Activated naive CD8-positive, alpha-beta T cell treated with anti-CD3 and anti-CD28 coated beads, Interleukin-2, amount 50 U/mL, for 16 hours (primary cell): ENCODE results near the gene TTYH2.

Experiments used
- DNase-seq: peaks from one replicate; pipeline ENCODE4 v3.0.0-alpha.2; 2020; ENCODE audit warnings: low read depth, low spot score

TTYH2 gene

GRCh38 chr17:74214484-74215341 is 1.3 kb downstream of the TTYH2 start:
- no peak for DNase-seq

GRCh38 chr17:74215342-74215727 is 2.0 kb downstream of the TTYH2 start:
- DNase-seq = no peak

- DNase-seq = no peak
Observed at GRCh38 chr17:74216505-74216904, 3.1 kb downstream of the TTYH2 start.

DNA sequence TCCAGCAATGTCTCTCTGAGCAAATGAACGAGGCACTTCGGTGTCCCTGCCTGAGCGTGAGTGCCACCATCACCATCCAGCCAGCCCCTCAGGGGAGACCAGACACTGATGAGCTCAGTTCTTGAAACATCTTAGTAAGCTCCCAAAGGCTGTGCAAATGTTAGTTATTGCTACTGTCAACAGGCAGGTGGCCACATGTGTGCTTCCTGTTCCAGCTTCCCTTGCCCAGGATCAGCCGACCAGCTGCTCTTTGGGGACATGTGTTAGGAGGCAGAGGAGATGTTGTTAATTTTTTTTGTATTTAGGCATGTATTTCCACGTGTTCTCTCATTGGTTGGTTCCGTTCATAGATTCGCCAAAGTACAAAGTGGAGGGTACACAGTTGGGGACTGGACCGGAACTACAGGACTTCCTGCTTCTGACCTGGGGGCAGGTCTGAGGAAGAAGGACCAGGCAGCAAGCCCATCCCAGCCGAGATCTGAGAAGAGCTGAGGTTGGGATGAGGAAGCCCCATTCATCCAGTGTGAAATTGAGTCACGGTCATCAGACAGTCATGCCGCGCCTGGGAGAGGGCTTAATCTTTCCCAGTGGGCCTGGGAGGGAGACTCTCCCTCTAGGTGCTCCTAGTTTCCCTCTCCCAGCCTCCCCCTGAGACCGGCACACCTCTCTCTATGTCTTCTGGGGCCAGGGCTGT is 3.8 kb downstream of the TTYH2 start:
- DNase-seq = no peak

DNA sequence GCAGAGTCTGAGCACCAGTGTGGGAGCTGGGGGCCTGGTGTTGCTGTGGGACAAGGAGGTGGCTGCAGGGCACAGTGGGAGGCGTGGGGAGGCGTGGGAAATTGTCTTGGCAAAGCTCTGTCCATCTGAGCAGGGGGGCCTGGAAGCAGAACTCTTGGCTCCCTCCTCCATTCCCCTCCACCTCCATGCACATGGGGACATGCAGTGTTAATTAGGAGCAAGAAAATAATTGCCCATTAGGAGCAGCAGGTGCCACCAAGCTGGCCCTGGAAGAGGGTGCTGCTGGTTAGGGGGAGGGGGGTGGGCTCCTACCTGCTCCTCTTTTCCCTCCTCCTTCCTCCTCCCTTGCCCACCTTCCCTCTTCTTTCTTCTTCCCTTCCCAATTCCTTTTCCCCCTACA is 4.5 kb downstream of the TTYH2 start:
- DNase-seq = no peak

DNA sequence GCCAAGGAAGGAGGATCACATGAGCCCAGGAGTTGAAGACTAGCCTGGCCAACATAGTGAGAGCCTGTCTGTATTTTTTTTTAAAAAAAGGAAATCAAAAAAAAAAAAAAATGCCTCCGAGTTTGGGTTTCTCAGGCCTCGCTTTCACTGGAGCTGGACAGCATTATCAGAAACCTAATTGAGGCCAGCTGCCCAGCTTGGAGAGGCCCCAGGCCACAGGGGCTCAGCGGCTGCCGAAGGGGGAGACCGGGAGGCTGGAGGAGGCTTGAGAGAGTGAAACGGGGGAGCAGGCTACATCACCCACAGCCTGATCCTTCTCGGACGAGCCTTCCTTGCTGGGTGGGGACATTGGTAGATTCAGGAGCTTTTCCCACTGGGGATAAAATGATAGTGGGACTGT is 5.1 kb downstream of the TTYH2 start:
- DNase-seq = no peak

GRCh38 chr17:74219576-74220133 is 6.3 kb downstream of the TTYH2 start:
- no peak for DNase-seq

GRCh38 chr17:74220219-74220618 is 6.8 kb downstream of the TTYH2 start:
- no peak for DNase-seq

DNA sequence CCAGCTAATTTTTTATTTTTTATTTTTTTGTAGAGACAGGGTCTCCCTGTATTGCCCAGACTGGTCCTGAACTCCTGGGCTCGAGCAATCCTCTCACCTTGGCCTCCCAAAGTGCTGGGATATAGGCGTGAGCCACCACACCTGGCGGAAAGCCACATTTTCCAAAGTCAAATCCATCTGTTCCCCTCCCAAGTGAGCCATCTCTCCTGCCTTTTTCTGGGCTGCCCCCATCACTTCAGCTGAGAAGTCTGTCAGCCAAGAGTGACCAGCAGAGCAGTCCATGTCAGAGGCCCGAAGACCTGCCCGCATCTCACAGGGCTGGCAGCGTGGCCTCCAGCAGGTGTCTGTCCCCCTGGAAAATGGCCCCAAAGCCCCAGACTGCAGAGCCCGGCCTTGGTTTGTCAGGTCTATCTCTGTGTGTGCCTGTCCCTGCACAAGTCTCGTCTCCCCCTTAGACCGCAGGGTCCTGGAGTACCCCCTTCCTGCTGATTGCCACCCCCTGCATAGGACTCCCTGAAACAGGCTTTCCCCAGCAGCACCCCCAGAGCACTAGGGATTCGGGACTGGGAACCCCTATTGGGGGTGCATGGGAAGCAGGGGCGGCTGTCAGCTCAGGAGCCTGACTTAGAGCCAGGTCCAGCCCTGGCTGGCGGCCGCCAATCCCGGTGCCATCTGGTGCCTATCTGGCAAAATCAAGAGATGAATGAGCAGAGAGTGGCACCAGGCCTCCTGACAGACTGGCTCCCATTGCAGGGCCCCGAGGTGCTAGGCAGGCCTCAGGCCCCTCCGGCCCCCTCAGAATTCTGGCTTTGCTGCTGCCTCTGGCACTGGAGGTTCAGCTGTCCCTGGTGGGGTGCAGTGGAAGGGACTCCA is 7.8 kb downstream of the TTYH2 start:
- DNase-seq = no peak

DNA sequence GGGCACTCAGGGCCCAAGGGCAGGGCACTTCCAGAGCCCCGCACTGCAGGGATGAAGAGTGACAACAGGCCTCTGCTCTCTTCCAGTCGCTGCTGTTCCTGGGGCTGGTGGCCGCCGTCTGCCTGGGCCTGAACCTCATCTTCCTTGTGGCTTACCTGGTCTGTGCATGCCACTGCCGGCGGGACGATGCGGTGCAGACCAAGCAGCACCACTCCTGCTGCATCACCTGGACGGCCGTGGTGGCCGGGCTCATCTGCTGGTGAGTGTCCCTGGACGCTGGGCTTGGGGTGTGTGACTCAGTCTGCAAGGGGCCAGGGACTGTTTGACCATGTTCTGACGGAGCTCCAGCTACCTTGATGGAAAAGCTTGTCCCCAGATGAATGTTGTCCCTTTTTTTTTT is 9.0 kb downstream of the TTYH2 start:
- DNase-seq = no peak

GRCh38 chr17:74223901-74224300 is 10.5 kb downstream of the TTYH2 start:
- no peak for DNase-seq

DNA sequence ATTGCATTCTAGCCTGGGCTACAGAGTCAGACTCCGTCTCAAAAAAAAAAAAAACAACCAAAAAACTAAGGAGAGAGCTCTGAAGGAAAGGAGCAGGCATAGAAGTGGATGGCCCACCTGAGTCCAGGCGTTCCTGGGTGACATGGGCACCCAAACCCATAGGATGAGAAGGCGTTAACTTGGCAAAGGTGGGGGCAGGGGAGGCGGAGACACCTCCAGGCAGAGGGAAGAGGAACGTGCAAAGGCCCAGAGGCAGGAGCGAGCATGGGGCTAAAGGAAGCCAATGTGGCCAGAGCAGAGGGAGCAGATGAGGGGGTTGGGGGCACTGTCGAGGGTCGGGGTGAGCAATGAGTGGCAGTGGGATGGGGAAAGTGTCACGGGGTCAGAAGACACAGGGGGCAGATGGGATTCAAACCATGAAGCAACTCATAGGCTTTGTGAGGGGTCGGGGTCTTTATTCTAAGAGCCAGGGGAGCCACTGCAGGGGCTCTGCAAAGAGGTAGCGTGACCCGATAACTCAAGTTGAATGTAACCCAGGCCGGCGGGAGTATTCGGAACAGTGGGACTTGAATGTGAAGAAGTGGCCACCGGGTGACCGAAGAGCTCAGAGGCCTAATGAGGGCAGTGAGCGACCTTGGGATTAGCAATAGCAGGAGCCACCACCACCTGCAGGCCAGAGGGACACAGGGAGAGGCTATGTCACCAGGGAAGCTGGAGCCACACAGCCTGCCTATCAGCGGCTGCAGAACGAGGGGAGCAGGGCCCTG is 11.8 kb downstream of the TTYH2 start:
- no peak for DNase-seq

GRCh38 chr17:74226252-74226651 is 12.9 kb downstream of the TTYH2 start:
- DNase-seq = no peak

GRCh38 chr17:74227271-74228080 is 14.1 kb downstream of the TTYH2 start:
- no peak for DNase-seq

- DNase-seq = no peak
Observed at GRCh38 chr17:74228306-74228978, 15.1 kb downstream of the TTYH2 start.

DNA sequence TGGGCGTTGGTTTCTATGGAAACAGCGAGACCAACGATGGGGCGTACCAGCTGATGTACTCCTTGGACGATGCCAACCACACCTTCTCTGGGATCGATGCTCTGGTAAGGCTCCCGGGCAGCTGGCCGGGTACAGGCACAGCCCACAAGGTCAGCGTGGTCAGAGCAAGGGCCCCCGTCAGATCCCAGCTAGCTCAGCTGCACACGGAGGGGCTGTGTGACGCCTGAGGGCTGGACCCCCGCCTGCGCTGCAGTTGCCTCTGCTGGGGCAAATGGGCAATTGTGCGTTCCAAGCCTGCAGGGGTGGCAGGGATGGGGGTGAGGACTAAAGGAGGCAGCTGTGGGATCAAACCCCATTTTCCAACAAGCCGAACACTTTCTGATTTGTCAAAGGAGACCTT is 17.5 kb downstream of the TTYH2 start:
- DNase-seq = no peak

DNA sequence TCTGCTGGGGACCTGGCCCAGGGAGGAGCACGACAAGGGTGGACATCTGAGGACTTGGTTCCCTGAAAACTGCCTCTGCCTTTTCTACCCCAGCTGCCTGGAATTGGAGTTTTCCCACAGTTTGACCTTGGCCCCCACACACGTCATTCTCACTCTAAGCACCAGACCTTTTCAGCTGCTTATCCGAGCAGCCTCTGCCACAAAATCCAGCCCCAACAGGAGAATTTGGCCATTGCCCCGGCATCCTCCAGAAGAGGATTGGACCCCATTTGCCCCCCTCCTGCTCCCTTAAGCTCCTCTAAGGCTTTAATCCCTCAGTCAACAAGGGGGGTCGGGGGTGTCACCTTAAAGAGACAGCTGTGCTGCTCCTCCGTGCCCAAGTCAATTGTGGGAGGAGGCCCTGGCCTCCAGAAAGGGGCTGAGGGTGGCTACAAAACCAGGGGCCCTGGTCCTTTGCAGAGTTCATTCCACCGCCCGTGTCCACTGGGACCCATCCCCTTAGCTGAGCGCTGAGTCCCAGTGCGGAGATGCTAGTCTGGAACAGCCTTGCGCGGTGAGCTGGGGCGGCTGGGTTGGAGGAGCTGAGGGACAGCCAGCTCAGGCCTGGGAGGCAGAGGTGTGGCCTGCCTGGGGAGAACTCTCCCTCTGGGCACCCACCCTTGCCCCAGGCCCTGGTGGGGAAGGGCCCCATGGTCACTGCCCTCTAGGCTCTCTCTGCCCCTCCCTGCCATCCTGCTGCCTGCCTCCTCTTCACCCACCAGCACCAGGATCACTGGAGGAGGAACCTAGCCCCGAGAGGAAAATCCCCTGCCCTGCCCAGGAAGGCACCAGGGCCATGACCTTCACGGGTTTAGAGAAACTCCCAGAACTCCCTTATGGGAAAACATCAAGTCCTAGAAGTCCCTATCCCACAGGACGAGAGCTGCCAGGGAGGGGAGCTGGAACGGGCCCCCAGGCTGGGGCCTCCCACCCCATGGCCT is 18.8 kb downstream of the TTYH2 start:
- no peak for DNase-seq

GRCh38 chr17:74233937-74234336 is 20.6 kb downstream of the TTYH2 start:
- DNase-seq = no peak
